GM21515 (cell line): ENCODE results near the gene OR2AT4.
"Not testable (repeated sequence)": the region's sequence is repeated elsewhere in the genome, so short reads cannot be mapped to it uniquely, and the experiment has no call there.

Experiments
- ATAC-seq: cut with Tn5 transposase; IDR thresholded peaks from one replicate; pipeline ENCODE4 v1.9.1; 2021; ENCODE audit not compliant: unreplicated experiment

OR2AT4 gene

GRCh38 chr11:75068993-75069392, 27.7 kb downstream of the OR2AT4 start:
- no peak for ATAC-seq

GRCh38 chr11:75068559-75068958, 28.1 kb downstream of the OR2AT4 start:
- ATAC-seq = no peak

- ATAC-seq = no peak
Observed at GRCh38 chr11:75066061-75066460, 30.6 kb downstream of the OR2AT4 start.

- no peak for ATAC-seq
Observed at GRCh38 chr11:75063741-75064314, 32.8 kb downstream of the OR2AT4 start.

- ATAC-seq = no peak
Observed at GRCh38 chr11:75059299-75059698, 37.4 kb downstream of the OR2AT4 start.

- no peak for ATAC-seq
Observed at GRCh38 chr11:75056814-75057213, 39.9 kb downstream of the OR2AT4 start.

- ATAC-seq = no peak
Observed at GRCh38 chr11:75055511-75055910, 41.2 kb downstream of the OR2AT4 start.

GRCh38 chr11:75052457-75052856, 44.2 kb downstream of the OR2AT4 start:
- no peak for ATAC-seq

GRCh38 chr11:75051043-75051442, 45.6 kb downstream of the OR2AT4 start:
- ATAC-seq = no peak

- no peak for ATAC-seq
Observed at GRCh38 chr11:75050516-75050915, 46.2 kb downstream of the OR2AT4 start.

- ATAC-seq = not testable (repeated sequence)
Observed at GRCh38 chr11:75049501-75050266, 47.0 kb downstream of the OR2AT4 start.

- ATAC-seq = no peak
Observed at GRCh38 chr11:75047191-75047590, 49.5 kb downstream of the OR2AT4 start.

- ATAC-seq = not testable (repeated sequence)
Observed at GRCh38 chr11:75046668-75047067, 50.0 kb downstream of the OR2AT4 start.

- not testable (repeated sequence) for ATAC-seq
Observed at GRCh38 chr11:75044381-75045170, 52.1 kb downstream of the OR2AT4 start.

GRCh38 chr11:75041821-75042220, 54.9 kb downstream of the OR2AT4 start:
- ATAC-seq = not testable (repeated sequence)

GRCh38 chr11:75041263-75041662, 55.4 kb downstream of the OR2AT4 start:
- ATAC-seq = no peak

GRCh38 chr11:75040167-75040770, 56.4 kb downstream of the OR2AT4 start:
- ATAC-seq = no peak

- no peak for ATAC-seq
Observed at GRCh38 chr11:75035911-75036565, 60.6 kb downstream of the OR2AT4 start.

- no peak for ATAC-seq
Observed at GRCh38 chr11:75035256-75035655, 61.4 kb downstream of the OR2AT4 start.

- no peak for ATAC-seq
Observed at GRCh38 chr11:75033916-75034315, 62.8 kb downstream of the OR2AT4 start.

GRCh38 chr11:75032550-75032935, 64.1 kb downstream of the OR2AT4 start:
- ATAC-seq = no peak
